ENCODE measurements around the gene COX6B1.

DNA sequence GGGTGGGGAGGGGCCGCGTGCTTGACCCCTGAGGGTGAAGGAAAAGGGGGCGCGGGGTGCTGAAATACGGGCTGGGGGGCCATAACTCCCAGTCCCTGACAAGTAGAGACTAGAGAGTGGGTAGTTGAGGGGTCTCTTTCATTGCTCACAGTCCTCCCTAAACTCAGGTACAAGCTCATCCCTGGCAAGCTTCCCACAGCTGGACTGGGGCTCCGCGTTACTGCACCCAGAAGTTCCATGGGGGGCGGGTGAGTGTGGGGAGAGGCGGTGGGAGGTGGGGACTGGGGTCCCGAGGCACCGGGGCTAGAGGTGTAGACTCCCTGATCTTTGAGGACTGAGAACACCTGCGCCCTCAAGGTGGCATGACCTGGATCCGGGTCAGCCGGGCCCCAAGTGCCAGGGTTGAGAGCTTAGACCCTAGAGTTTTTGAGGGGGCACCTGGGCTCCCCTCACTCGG lies 5.3 kb upstream of the COX6B1 start:
- TF ChIP-seq, protein P1, sequence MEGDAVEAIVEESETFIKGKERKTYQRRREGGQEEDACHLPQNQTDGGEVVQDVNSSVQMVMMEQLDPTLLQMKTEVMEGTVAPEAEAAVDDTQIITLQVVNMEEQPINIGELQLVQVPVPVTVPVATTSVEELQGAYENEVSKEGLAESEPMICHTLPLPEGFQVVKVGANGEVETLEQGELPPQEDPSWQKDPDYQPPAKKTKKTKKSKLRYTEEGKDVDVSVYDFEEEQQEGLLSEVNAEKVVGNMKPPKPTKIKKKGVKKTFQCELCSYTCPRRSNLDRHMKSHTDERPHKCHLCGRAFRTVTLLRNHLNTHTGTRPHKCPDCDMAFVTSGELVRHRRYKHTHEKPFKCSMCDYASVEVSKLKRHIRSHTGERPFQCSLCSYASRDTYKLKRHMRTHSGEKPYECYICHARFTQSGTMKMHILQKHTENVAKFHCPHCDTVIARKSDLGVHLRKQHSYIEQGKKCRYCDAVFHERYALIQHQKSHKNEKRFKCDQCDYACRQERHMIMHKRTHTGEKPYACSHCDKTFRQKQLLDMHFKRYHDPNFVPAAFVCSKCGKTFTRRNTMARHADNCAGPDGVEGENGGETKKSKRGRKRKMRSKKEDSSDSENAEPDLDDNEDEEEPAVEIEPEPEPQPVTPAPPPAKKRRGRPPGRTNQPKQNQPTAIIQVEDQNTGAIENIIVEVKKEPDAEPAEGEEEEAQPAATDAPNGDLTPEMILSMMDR (conservative IDR thresholded peaks at IDR 0.05; ENCODE audit: low read length) = no peak
- TF ChIP-seq EZH2phosphoT487 (IDR thresholded peaks at IDR 0.05; ENCODE audit: borderline replicate concordance) = no peak
